GM18873 (cell line): ENCODE data around the gene BCAS3.
"Not testable (repeated sequence)": the region's sequence is repeated elsewhere in the genome, so short reads cannot be mapped to it uniquely, and the experiment has no call there.

Source experiments
- ATAC-seq: cut with Tn5 transposase; IDR thresholded peaks from one replicate; pipeline ENCODE4 v1.9.1; 2021; ENCODE audit warnings: mild to moderate bottlenecking, moderate library complexity, moderate number of reproducible peaks; ENCODE audit not compliant: unreplicated experiment, low FRiP score

Gene BCAS3

DNA sequence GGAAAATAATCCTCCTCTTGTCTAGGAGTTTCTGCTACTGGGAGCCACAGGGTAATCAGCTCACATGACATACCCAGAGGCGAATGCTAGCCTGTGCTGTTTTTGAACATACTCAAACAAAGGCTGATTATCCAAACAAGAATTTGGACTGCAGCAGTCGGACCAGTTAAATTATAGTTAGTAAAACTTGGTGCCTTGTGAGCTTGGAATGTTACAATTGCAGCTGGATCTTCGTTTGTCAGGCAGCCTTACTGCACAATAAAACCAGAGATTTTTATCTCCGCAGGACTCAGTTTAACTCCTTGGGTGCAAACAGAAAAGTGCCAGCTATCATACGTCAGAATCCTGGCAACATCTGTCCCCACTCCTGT is 558.2 kb downstream of the BCAS3 start:
- no peak for ATAC-seq

DNA sequence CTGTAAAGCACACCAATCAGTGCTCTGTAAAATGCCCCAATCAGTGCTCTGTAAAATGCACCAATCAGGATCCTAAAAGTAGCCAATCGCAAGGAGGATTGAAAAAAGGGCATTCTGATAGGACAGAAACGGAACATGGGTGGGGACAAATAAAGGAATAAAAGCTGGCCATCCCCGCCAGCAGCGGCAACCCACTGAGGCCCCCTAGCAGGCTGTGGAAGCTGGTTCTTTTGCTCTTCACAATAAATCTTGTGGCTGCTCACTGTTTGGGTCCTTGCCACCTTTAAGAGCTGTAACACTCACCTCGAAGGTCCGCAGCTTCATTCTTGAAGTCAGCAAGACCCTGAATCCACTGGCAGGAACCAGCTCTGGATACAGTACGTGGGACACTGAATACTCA is 559.6 kb downstream of the BCAS3 start:
- ATAC-seq = no peak

DNA sequence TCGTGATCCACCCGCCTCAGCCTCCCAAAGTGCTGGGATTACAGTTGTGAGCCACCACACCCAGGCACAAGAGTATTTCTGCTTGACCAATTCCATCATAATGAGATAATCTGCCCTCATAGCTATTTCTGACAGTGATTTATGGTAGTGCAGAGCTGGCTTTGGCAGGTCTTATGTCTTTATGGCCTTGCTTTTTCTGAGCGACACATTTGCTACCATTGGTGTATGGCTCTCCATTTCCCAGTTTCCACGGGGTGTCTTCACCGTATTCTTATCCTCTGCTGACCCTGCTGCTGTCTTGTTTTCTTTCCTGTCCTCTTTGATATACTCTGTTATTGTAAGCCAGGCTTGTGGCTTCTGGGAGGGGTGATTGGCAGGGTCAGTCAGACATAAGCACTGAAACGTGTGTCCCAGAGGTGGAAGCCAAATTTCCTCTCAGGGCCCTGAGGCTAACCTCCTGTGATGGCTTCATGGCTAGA is 560.8 kb downstream of the BCAS3 start:
- no peak for ATAC-seq

DNA sequence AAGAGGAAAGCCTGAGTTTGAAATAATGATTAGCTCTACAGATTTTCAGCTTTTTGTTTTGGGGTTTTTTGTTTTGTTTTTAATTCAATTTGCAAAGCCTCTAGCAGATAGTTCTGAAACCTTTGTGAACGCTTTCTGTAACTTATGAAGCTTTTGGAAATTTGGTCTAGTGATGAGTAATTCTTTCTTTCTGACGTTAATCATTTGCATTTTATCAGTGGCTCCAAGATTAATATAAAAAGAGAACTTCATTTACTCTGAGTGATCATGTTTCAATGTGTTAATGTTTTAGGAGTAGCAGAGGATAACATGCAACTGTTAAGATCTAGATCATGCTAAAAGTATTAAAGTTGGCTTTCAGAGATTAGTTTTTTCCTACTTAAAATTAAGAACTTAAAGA is 561.7 kb downstream of the BCAS3 start:
- no peak for ATAC-seq

DNA sequence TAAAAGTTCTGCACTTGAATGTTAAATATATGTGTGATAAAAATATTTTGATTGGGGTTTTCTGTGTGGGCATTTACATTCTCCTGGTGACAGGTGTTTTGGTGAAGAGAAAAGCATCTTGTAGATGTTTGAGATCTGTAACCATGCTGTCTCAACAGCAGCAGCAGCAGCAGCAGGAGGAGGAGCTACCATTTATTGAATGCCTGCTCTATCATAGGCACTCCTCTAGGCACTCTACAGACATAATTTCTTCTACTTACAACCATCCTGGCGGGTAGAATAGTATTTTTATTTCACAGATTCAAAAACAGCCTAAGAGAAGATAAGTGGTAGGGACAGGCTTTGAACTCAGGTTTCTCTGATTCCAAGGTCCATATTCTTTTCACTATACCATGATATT is 562.3 kb downstream of the BCAS3 start:
- no peak for ATAC-seq

DNA sequence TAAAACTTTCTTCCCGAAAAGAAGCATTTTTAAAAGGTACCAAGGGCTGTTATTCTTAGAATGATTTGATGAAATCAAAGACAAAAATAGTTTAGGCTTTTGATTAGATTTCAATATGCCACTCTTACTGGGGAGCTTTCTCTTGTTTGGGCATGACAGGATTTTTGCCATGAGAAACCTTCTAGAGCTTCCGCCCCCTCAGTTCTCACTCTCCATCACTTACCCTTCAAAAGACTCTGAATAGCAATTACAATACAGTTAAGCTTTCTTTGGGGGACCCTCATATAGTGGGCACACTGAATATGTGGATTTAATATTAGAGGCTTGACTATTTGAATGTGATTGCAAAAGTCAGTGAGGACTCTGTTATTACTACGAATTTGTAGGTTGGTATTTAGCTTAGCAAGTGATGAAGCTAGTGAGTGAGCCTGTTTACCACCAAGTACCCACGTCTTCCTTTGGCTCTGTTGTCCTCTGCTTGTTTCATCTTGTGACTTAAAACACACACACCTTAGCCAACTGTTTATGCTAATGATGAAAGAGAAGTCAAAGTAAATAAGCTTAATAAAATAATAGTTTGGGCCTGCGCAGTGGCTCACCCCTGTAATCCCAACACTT is 563.3 kb downstream of the BCAS3 start:
- ATAC-seq = no peak

DNA sequence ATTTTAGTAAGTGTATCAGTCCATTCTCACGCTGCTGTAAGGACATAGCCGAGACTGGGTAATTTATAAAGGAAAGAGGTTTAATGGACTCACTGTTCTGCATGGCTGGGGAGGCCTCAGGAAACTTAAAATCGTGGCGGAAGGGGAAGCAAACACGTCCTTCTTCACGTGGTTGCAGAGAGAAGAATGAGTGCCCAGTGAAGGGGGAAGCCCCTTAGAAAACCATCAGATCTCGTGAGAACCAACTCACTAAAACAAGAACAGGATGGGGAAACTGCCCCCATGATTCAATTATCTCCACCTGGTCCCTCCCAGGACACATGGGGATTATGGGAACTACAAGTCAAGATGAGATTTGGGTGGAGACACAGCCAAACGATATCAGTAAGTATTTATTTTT is 567.3 kb downstream of the BCAS3 start:
- not testable (repeated sequence) for ATAC-seq

DNA sequence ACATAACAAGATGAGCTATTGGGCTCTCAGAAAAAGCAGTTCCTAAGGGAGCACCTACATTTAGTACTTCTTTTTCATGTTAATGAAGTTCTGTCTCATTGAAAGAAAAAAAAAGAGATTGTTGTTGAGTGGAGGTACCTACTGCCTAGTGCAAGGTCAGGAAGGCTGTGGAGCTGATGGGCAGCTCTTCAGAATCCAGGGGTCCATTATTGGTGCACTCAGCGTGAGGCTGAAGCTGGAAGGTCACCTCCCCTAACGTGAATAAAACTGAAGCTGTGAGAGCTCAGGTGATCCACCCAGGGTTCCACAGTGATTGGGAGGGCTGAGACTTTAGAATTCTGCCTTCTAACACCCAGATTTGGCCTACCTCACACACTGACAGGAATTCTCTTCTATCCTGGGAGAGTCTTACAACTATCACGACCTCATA is 568.1 kb downstream of the BCAS3 start:
- ATAC-seq = no peak

DNA sequence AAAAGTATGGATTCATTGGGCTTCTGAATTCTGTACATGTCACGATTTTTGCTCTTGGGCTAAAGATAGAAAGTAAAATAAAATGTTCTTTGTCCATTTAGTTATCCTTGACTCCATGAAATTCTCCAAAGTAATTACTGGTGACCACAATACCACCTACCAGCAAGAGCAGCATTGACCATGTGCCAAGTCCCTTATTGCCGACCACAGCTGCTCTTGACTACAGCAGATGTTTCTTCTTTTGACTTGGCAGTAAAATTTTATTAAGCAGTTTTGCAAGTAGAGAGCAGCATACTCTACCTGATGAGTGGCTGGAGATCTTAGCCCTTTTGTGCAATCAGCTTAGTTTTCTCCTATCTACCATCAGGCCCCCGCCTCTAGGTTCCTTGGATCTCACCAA is 569.8 kb downstream of the BCAS3 start:
- no peak for ATAC-seq

DNA sequence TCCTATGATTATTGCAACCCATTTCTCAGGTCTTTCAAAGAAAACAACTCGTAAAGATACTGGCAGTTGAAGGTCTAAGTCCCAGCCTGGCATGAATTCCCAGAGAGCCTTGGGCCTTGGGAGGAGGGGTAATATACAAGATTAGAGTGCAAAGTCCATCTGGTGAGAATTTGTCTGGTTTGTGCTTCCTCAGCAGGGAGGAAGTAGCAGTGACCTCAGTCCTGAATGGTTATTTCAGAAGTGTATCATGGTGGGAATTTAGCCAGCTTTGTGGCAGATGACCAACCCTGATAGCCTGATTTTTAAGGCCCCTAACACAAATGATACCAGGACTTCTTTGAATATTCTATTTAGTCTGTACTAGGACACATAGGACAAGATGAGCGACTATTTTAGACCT is 570.7 kb downstream of the BCAS3 start:
- no peak for ATAC-seq

DNA sequence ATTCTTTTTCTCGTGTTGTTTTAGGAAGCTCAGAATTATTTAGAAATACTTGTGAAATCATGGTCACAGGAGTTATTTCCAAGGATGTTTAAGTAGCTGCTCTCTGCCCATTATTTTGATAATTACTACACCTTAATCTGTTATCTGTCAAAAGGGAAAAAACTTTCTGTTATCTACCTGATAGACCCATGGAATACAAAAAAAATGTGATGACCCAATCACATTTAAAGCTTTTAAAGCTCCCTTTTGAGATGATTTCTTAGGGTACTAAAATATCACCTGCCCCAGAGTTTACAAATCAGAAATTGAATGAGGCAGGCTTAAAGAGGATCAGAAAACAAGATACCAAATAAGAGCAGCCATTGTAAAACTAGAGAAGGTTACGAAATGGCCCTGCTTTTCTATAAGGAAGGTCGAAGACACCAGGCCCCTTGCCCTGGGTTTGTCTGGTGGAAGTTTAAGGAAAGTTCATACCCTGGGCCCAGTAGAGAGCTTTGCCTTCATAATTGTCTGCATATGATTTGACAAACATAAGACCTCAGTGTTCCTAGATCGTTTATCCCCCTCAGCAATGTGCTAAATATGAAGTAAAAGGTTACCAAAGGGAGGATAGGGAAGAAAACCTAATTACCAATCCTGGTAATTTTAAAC is 572.1 kb downstream of the BCAS3 start:
- ATAC-seq = no peak

DNA sequence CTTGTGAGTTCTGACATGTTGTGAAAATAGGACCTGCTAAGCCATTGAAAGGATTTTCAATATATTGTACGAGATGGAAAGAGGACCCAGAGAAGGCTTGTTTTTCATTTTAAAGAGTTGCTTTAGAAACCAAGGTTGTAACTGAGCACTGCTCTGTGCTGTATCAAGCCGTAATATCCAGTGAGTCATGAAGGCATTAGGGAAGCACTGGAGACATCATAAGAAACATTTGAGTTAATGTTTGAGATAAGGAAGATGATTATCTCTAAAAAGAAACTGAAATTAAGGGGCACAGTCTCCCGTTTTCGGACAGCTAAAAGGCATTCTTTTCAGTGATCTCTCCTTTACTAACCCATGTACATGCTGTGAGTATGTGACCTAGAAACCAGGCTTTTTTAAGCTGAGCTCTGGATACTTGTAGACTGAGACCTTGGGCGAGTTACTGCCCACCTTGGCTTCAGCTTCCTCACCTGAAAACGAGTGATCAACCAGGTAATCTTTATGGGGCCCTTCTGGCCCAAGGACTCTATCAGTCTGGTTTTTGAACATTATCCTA is 572.8 kb downstream of the BCAS3 start:
- ATAC-seq = no peak

DNA sequence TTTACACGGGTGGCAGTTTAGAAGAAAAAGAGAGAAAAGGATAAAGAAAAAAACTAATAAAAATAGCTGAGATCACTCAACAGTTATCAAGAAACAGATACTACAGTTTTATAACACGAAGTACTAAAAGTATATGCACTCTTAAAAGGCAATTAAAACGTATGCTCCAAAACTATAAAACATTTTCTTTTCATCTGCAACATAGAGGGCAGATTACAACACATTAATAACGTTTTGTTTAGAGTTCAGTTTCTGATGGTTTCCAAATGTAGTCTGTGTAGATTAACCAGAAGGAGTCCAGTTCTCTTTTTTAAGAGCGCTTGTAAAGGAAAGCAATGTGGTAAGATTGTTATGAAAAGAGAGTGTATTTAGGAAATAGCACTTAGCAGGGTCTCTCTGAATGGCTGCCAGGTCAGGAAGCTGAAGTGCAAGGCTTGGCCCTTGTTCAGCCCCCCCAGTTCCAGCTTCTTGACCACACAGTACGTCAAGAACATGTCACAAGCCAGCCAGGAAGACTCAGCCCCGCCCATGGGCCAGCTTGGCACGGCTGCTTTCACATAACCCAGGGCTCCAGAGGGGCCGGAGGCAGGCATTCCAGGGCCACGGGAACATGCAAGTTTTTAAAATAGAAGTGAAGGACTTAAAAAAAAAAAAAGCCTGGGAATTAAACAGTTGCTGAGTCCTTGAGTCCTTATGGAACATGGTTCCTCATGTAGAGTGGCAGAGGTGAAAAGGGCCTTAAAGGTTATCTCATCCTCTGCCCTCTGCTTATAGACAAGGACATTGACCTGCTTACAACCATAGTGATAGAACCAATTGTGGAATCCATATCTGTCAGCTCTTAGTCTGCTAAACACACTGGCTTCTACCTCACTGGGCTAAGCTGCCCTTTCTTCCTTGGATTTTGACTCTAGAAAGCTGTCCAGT is 574.6 kb downstream of the BCAS3 start:
- ATAC-seq = no peak

DNA sequence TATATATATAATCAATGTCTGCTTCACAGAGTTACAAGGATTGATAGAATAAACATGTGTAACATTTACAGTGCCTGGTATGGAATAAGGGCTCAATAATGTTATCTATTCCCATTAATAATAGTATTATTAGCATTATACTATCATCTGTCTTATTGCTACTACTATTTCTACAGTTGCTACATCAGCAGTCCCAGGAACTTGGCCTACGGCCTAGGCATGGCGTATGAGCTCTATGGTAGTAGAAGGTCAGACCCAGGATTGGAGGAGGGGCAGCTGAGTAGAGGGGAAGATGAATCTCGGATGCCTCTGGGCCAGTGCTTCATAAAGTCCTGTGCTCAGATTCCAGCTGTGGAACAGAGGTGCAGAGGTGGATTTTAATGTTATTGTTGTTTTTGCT is 575.7 kb downstream of the BCAS3 start:
- no peak for ATAC-seq

DNA sequence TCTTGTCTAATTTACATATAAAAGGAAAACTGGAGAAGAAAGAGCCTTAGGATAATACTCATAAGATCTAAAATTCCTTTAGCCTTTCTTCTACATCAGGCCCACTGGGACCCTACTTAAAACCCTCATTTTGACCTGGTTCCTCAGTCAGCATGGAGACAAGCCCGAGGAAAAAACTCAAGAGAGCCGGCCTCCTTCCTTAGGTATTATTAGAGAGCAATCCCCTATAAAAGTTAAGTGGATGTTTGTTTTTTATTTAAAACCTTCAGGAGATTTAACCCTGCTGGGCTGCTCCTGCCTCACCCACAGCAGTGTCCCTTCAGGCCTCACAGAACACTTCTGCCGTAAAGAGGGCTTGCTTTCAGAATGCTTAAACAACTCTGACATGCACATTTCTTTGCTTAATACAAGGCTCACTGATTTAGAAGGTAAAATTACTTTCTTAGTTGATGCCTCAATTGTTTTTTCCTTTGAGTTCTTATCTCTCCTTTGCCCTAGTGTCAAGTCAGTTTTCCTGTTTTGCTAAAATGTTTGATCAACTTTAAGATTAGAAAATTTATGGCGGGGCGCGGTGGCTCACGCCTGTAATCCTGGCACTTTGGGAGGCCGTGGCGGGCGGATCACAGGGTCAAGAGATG is 576.4 kb downstream of the BCAS3 start:
- no peak for ATAC-seq

DNA sequence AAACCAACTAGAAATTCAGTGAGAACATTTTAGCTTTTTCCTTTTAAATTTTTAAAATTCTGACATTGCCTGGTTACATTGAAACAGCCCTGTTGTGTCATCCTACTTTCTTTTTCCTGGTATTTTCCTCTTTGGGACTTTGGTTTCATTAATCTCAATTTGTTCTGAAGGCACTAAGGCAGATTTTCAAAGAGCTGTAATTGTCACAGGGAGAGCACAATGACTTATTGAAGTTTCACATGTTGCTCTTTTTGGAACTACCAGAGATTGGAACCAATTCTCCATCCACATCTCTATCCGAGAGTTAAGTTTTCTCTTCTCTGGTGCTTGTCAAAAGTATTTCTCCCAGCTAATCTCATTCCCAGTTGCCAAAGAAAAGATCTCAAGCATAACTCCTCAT is 577.3 kb downstream of the BCAS3 start:
- ATAC-seq = no peak

DNA sequence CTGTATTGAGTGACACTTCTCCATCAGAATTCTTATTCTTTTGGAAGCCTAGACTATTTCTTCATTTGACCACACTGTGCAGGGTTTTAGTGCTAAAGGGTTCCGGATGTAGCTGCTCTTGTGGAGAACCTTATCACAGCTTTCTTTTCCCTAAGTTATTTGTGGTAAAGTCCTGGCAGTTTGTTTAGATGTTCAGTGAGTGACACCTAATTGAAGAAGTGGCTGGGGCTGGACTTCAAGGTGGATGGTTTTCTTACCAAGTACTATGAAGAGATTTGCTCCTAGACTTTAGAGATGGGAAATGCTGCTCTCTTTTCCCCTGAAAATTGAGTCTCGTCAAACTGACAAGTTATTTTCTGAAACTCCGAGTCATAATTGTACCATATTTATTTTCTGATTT is 578.0 kb downstream of the BCAS3 start:
- ATAC-seq = no peak

DNA sequence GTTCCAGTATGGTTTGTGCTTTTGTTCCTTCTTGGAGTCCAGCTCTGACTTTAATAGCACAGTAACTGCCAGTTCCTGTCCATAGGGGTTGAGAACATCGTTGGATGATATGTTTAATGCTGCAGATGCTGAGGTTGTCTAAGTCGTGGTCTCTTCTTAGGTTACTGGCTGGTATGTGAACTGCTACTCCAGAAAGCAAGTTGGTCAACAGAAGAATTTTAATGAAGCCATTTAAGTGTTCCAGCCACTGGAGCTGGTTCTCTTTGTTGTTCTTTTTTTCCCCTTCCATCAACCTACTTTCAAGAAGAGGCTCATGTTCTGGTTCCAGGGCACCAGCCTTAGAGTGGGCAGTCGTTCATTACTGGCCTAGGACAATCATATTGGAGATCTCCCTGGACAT is 581.7 kb downstream of the BCAS3 start:
- ATAC-seq = no peak

DNA sequence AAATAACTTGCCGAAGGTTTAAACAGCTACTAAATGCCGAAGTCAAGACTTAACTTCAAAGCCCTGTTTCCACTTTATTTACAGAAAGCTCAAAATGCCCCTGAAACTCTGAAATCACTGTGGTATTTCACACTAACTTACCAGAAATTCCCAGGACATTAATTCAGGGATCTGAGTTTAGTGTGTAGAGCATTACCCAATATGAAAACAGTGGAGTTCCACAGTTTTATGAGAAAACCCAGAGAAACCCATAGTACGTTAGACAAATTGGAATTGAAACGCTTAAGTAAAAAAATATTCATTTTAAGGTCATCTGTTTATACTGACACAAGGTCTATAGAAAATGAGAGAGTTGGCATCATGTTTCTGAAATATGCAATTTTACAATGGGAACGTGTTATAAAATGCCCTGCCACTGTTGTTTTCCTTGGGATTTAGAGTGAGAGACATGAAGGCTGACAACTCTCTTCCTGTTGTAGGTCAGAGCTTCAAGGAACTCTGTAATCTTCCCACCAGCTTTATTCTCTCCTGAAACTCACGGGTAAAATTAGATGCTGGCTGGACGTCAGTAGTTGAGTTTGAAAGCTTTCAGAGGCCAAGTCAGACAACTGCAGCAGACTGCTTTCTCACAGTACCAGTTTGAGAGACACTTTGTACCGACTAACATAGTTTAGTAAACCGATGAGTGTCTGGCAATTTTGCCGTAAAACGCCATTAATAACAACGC is 582.6 kb downstream of the BCAS3 start:
- no peak for ATAC-seq

DNA sequence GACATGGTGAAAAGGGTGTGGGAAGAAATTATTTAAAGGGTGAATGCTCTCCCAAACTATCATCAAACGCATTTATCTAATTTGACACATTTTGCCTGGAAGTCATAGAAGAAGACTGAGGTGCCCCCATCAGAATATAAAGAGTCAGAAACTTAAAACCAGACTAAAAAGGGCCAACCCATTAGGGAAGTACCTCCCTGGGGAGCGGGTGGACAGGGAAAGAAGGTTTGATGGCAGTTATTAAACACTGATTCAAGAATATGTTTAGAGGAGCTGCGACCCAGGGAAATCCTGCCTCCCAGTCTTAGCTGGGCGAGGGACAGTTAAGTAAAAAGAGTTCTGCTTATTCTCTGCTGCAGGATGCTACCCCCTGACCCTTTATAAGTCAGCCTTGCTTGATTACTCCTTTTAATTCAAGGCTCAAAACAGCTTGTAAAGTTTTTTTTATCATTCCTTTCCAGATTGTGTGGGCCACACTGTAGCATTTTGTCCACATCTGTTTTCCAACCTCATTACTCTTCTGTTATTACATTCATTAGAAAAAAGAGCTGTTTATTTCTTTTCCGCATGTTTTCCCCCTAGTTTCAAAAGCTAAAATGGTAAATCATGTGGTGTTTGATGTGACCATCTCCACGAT is 583.5 kb downstream of the BCAS3 start:
- no peak for ATAC-seq
